Right lobe of liver (tissue), 6 donors: ENCODE data around the gene ARHGAP20. TPM values are rescaled to one million over a fixed set of nuclear protein-coding genes. Genes with fewer than 3 reads are reported as not detected.

ENCODE experiments used
- ATAC-seq, 4 donors: fragments of 200-7000 bp; cut with Tn5 transposase; one replicate each; pipeline ENCODE4 v1.9.1; 2020; ENCODE audit warnings: mild to moderate bottlenecking in 4 of 4, moderate library complexity in 4 of 4
- DNase-seq, 3 donors: peaks; one replicate each; pipeline ENCODE4 v3.0.0-alpha.2; 2020
- H3K27ac ChIP-seq, 3 donors: fragments of 200-600 bp; one replicate each; pipeline ENCODE4 v1.8.0; 2022
- H3K27me3 ChIP-seq, 2 donors: fragments of 200-600 bp; one replicate each; pipeline ENCODE4 v1.8.0; 2022
- H3K36me3 ChIP-seq, 4 donors: fragments of 200-600 bp; sonication (generic) in 1 of 4; one replicate each; pipeline versions ENCODE4 v1.5.1 to v1.8.0; 2017 to 2022; ENCODE audit warnings: control low read depth in 1 of 4
- H3K4me1 ChIP-seq, 4 donors: fragments of 200-600 bp; sonication (generic) in 1 of 4; one replicate each; pipeline versions ENCODE4 v1.5.1 to v1.8.0; 2017 to 2022; ENCODE audit warnings: control low read depth in 1 of 4
- H3K4me3 ChIP-seq, 3 donors: fragments of 200-600 bp; one replicate each; pipeline ENCODE4 v1.8.0; 2022
- H3K9me3 ChIP-seq, 4 donors: fragments of 200-600 bp; sonication (generic) in 1 of 4; one replicate each; pipeline versions ENCODE4 v1.5.1 to v1.8.0; 2017 to 2022; ENCODE audit warnings: control low read depth in 1 of 4
- CTCF ChIP-seq, 4 donors: fragments of 200-600 bp in 3 of 4; fragments of 450-650 bp in 1 of 4; IDR thresholded peaks; one replicate each; pipeline versions ENCODE4 v1.5.1 to v1.8.0; 2016 to 2022; ENCODE audit warnings: antibody characterized with exemption in 4 of 4, mild to moderate bottlenecking in 2 of 4
- POLR2A ChIP-seq: fragments of 450-650 bp; IDR thresholded peaks from one replicate; pipeline ENCODE4 v1.6.1; 2017; ENCODE audit warnings: antibody characterized with exemption, mild to moderate bottlenecking
- WGBS: methylation state at CpG from one replicate; pipeline ENCODE4 v1.1.6; 2018; ENCODE audit warnings: low coverage, low lambda C conversion rate; ENCODE audit not compliant: insufficient coverage; ENCODE audit errors: missing lambda C conversion rate; 5-methylcytosine and 5-hydroxymethylcytosine counted together
- intact Hi-C, 2 donors: fragments of 100-400 bp; cut with DNase I; formaldehyde crosslinking; loops; one replicate each; pipeline versions ENCODE4 v1.11.2 to v1.14.1; 2022
- total RNA-seq, 6 experiments: library from RNA; depleted of rRNA in 2 of 6; stranded (reverse); fragments of >200 nt in 2 of 6; fragmentation: NEBNext Ultra II Directional in 3 of 6; extraction: Animal tissue kit (Norgen Biotek cat#: 25700) in 3 of 6; gene quantifications; one replicate each; pipeline versions ENCODE4 v1.1.0 to v1.2.4, GENCODE V29; 2016 to 2023
- donor health status: DM: no; HTN: yes; CAD: no.
- donor health status: DM: no; HTN: no; CAD: no.
- donor health status: DM: no; HTN: no; CAD: no.
- donor health status: DM: no; HTN: yes; CAD: no.
- donor health status: DM: no; HTN: yes; CAD: no.

ARHGAP20 gene
- total RNA-seq, 6 experiments from 2014 or later, result 0.68 to 1.6 (median 0.98) TPM

DNA sequence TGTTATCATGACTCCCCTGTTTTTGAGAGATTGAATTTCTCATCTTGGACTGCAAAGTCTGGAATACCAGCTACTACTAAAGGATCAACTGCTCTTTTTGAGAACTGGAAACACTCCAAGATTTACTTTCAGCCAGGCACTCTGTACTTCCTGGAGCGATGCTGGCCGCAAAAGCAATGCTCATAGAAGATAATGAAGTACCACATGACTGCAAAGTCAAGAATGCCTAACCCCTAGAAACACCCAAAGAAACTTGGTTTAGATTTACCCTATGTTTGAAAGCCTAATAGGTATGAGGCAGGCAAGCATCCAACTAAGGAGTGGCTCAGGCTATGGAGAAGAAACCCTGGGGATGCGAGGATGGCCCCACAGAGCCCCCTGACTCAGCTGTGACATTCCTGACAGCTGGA lies 47.7 kb upstream of the ARHGAP20 start:
- 13% methylated on average over 3 of the region's 3 CpGs for WGBS
- Histone ChIP-seq H3K27me3 (no peaks in the 10 kb centered on the region), H3K4me1 (peaks cover 0 to 27% (median 7%) of the 10 kb centered on the region in 4 donors), H3K27ac (no peak overlapping the region), H3K9me3 (no peaks in the 10 kb centered on the region), H3K36me3 (no peaks in the 10 kb centered on the region), H3K4me3 (no peak overlapping the region)
- TF ChIP-seq POLR2A (no peak), CTCF (IDR thresholded peaks at IDR 0.05) (no peak)
- ATAC-seq (peak; percentile 22 to 63 (median 36)), DNase-seq (peak in 2 of 3 donors; percentile 31 to 40)
- intact Hi-C loops, result no loop called here

- Histone ChIP-seq H3K36me3 (no peaks in the 10 kb centered on the region), H3K9me3 (no peaks in the 10 kb centered on the region), H3K4me1 (peaks cover 0 to 17% (median 4%) of the 10 kb centered on the region in 4 donors), H3K4me3 (no peak overlapping the region), H3K27me3 (no peaks in the 10 kb centered on the region), H3K27ac (no peak overlapping the region)
- DNase-seq (no peak), ATAC-seq (no peak)
- intact Hi-C loops, result no loop called here
- TF ChIP-seq POLR2A, result no peak
- TF ChIP-seq CTCF (IDR thresholded peaks at IDR 0.05), result no peak
- 81% methylated on average over 2 of the region's 2 CpGs for WGBS
These were observed 45.9 kb upstream of the ARHGAP20 start for GRCh38 chr11:110757962-110758755.

DNA sequence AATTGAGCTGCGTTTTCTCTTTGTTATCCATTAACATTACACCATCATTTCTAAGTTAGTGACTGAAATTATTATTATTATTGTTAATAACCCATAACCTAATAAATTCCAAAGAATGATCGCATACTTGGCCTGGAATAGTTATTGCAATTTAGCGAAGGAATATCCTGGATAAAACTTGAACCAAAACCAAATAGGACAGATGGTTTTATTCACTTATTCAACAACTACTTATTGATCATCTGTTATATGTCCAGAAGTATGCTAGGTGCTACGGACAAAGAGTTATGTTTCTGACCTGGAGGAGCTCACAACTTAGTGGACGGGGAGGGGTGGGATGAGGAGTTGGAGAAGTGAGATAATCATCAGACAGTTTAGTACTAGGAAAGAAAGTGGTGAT lies 44.8 kb upstream of the ARHGAP20 start:
- Histone ChIP-seq H3K36me3 (no peaks in the 10 kb centered on the region), H3K9me3 (no peaks in the 10 kb centered on the region), H3K27ac (no peak overlapping the region), H3K27me3 (no peaks in the 10 kb centered on the region), H3K4me1 (peaks cover 0 to 6% (median 0%) of the 10 kb centered on the region in 4 donors), H3K4me3 (no peak overlapping the region)
- ATAC-seq (no peak), DNase-seq (no peak)
- WGBS, result 80% methylated on average over 5 of the region's 5 CpGs
- intact Hi-C loops, result no loop called here
- TF ChIP-seq POLR2A, result no peak
- TF ChIP-seq CTCF (IDR thresholded peaks at IDR 0.05), result no peak

DNA sequence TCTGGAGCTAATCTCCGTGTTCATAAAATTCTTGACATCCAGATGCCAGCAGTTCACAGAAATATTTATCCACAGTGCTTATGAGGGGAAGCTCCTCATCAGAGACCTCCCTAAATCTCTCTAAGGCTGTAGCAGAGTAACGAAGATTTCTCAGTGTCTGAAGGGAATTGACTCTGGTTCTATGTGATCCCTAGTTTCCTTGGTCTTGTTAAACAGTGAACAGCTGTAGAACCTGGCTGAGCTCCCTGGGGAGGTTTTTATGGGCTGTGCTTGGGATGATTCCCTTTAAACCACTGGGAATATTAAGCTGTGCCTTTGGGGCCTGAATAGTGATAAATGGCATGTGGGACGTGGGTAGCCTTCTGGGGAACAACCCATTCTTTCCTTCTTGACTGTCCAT lies 43.7 kb upstream of the ARHGAP20 start:
- no peak overlapping the region for H3K4me3 ChIP-seq
- intact Hi-C loops, result no loop called here
- no peak overlapping the region for H3K27ac ChIP-seq
- 66% methylated on average over 3 of the region's 3 CpGs for WGBS
- TF ChIP-seq CTCF (IDR thresholded peaks at IDR 0.05), result no peak
- no peak for TF ChIP-seq POLR2A
- H3K4me1 ChIP-seq, result peaks cover 0 to 5% (median 0%) of the 10 kb centered on the region in 4 donors
- ATAC-seq (no peak), DNase-seq (no peak)
- H3K9me3 ChIP-seq, result no peaks in the 10 kb centered on the region
- no peaks in the 10 kb centered on the region for H3K27me3 ChIP-seq
- H3K36me3 ChIP-seq, result no peaks in the 10 kb centered on the region
